Kidney (tissue), 22 donors: ENCODE measurements around the gene STK32B. TPM values are rescaled to one million over a fixed set of nuclear protein-coding genes. Genes with fewer than 3 reads are reported as not detected.
"Not testable (repeated sequence)": the region's sequence is repeated elsewhere in the genome, so short reads cannot be mapped to it uniquely, and the experiment has no call there.

Source experiments
- DNase-seq, 5 donors: peaks; one replicate each; pipeline ENCODE4 v3.0.0-alpha.2; 2013 to 2020
- FAIRE-seq: peaks from 2 replicates; lab custom pipeline; 2012; peaks lifted over from hg19 to GRCh38; lab: Jason Lieb, UNC
- H3K27ac ChIP-seq, 2 donors: one replicate each; pipeline ENCODE4 v1.7.0; 2013; ENCODE audit warnings: low read depth in 2 of 2, low read length in 2 of 2, inconsistent platforms in 1 of 2
- H3K27me3 ChIP-seq: one replicate; pipeline ENCODE4 v1.7.1; 2013; ENCODE audit warnings: low read length, inconsistent platforms; ENCODE audit not compliant: control insufficient read depth, insufficient read depth
- H3K36me3 ChIP-seq, 3 donors: one replicate each; pipeline versions ENCODE4 v1.7.0 to v1.7.1; 2013; ENCODE audit warnings: low read length in 3 of 3, control low read depth in 1 of 3, inconsistent platforms in 1 of 3; ENCODE audit not compliant: insufficient read depth in 3 of 3, control insufficient read depth in 2 of 3
- H3K4me1 ChIP-seq, 3 donors: one replicate each; pipeline versions ENCODE4 v1.7.0 to v1.7.1; 2013; ENCODE audit warnings: low read length in 3 of 3, inconsistent platforms in 1 of 3, low read depth in 1 of 3; ENCODE audit not compliant: control insufficient read depth in 2 of 3, insufficient read depth in 2 of 3
- H3K4me3 ChIP-seq, 3 donors: one replicate each; pipeline versions ENCODE4 v1.7.0 to v1.8.1; 2013; ENCODE audit warnings: low read length in 3 of 3, control low read depth in 1 of 3, inconsistent platforms in 1 of 3
- H3K9ac ChIP-seq, 3 donors: one replicate each; pipeline versions ENCODE4 v1.7.0 to v1.7.1; 2013; ENCODE audit warnings: low read length in 3 of 3, control low read depth in 1 of 3, inconsistent platforms in 1 of 3
- H3K9me3 ChIP-seq, 3 donors: one replicate each; pipeline versions ENCODE4 v1.7.0 to v1.7.1; 2013; ENCODE audit warnings: low read length in 3 of 3, control low read depth in 1 of 3, inconsistent platforms in 1 of 3; ENCODE audit not compliant: control insufficient read depth in 2 of 3, insufficient read depth in 1 of 3
- CTCF ChIP-seq: IDR thresholded peaks from 3 replicates; pipeline ENCODE4 v1.5.1; 2012; ENCODE audit warnings: mild to moderate bottlenecking, moderate library complexity, borderline replicate concordance; ENCODE audit not compliant: insufficient read depth; ENCODE audit errors: extremely low read depth
- intact Hi-C: fragments of 100-400 bp; cut with DNase I; formaldehyde crosslinking; loops from one replicate; pipeline ENCODE4 v1.11.1; 2022
- long read RNA-seq, 10 donors: library from polyadenylated mRNA in 1 of 10; unstranded in 1 of 10; transcript quantifications; one replicate each; pipeline ENCODE4 v2.0.0 and lab custom pipeline, GENCODE V29; 2021 to 2026
- polyA plus RNA-seq: library from polyadenylated mRNA; stranded (reverse); fragments of 350-450 nt; fragmentation: Illumina TruSeq; extraction: RNeasy Lipid Tissue Mini Kit (QIAGEN cat#74804); gene quantifications from one replicate; pipeline ENCODE4 v1.2.3, GENCODE V29; 2014; ENCODE audit warnings: low read depth, low replicate concordance; ENCODE audit not compliant: insufficient read depth
- total RNA-seq: library from RNA; stranded (reverse); fragmentation: NEBNext Ultra II Directional; extraction: Animal tissue kit (Norgen Biotek cat#: 25700); gene quantifications from one replicate; pipeline ENCODE4 v1.2.1, GENCODE V29; 2021
- donor health status: control.
- donor health status: control.
- donor health status: control.
- donor health status: control.
- donor health status: control.
- donor health status: DM: yes; HTN: yes; CAD: no.
- donor health status: Normal renal cell carcinoma (clear cell type).

STK32B gene
- total RNA-seq: 18.2 TPM
- 18.1 TPM for polyA plus RNA-seq
- long read RNA-seq, donor 1: 0 reads
- long read RNA-seq, donor 2, partial matches to known transcripts: 0 of 1 reads
- long read RNA-seq, donor 2, other reads (novel, unspliced or antisense): 0 of 1 reads
- long read RNA-seq, donor 3, partial matches to known transcripts: 0 of 2 reads
- long read RNA-seq, donor 3, other reads (novel, unspliced or antisense): 0 of 2 reads
- long read RNA-seq, donor 4: 0 reads
- long read RNA-seq, donor 5: 0 reads
- long read RNA-seq, donor 6, partial matches to known transcripts: 0 of 1 reads
- long read RNA-seq, donor 6, other reads (novel, unspliced or antisense): 0 of 1 reads
- long read RNA-seq, donor 7, transcript STK32B-201 (12 exons, 3,582 nt): major isoform, 12 of 28 reads
- long read RNA-seq, donor 7, partial matches to known transcripts: 7 of 28 reads
- long read RNA-seq, donor 7, other reads (novel, unspliced or antisense): 9 of 28 reads
- long read RNA-seq, donor 8: 0 reads
- long read RNA-seq, donor 9, partial matches to known transcripts: 0 of 1 reads
- long read RNA-seq, donor 9, other reads (novel, unspliced or antisense): 0 of 1 reads
- long read RNA-seq, donor 10, partial matches to known transcripts: 0 of 2 reads
- long read RNA-seq, donor 10, other reads (novel, unspliced or antisense): 0 of 2 reads

GRCh38 chr4:5051278-5052203, at the start of gene STK32B:
Gene STK32B, plus strand, starts transcription at chr4:5051480.
- Histone ChIP-seq H3K9me3 (no peaks in the 10 kb centered on the region), H3K9ac (peak within 1 kb of the TSS in 2 of 3 donors; percentile 68), H3K4me3 (peak within 1 kb of the TSS; percentile 52 to 85 (median 77)), H3K4me1 (peaks cover 0 to 26% (median 17%) of the 10 kb centered on the region in 3 donors), H3K27ac (peak within 1 kb of the TSS; percentile 22 to 27), H3K27me3 (peaks cover 3% of the 10 kb centered on the region), H3K36me3 (no peaks in the 10 kb centered on the region)
- DNase-seq (peak; percentile 60 to 90 (median 65)), FAIRE-seq (no peak)
- intact Hi-C loops: no loop called here
- no peak for TF ChIP-seq CTCF

- H3K27ac ChIP-seq, H3K27me3 ChIP-seq, H3K36me3 ChIP-seq, H3K4me3 ChIP-seq, FAIRE-seq, intact Hi-C loops, H3K4me1 ChIP-seq, H3K9ac ChIP-seq, DNase-seq, H3K9me3 ChIP-seq: not testable (repeated sequence)
Measured at GRCh38 chr4:5001641-5002040, 49.6 kb upstream of the STK32B start.

GRCh38 chr4:5003372-5003857, 47.9 kb upstream of the STK32B start:
- H3K9me3 ChIP-seq: no peaks in the 10 kb centered on the region
- no peak overlapping the region for H3K27ac ChIP-seq
- no peaks in the 10 kb centered on the region for H3K36me3 ChIP-seq
- no peak overlapping the region for H3K4me3 ChIP-seq
- no peak for DNase-seq
- no peaks in the 10 kb centered on the region for H3K4me1 ChIP-seq
- H3K27me3 ChIP-seq: no peaks in the 10 kb centered on the region
- H3K9ac ChIP-seq: no peak overlapping the region
- no peak for TF ChIP-seq CTCF
- FAIRE-seq: no peak
- intact Hi-C loops: no loop called here
